ENCODE measurements around the gene TULP1.

DNA sequence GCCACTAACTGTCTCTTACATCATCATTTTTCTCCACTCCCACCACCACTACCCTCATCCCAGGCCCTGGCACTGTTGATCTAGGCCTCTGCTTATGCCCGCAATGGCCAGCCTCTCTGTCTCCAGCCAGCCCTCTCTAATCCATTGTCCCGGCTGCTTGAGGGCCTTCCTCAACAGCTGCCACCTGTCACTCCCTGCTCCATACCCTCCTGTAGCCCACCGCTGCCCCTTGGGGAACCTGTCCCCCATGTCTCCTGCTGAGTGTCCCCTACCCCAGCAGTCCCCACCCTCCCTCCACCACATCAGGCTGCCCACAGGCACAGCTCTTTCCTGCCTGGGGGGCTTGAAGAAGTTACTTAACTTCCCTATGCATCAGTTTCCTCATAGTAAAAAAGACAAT lies 29.2 kb downstream of the TULP1 start:
- TF ChIP-seq TAF1 (IDR thresholded peaks at IDR 0.05; ENCODE audit: low read depth) (no peak), CREB1 (IDR thresholded peaks at IDR 0.05; ENCODE audit: low read depth) (no peak)
- TF ChIP-seq, protein P1, sequence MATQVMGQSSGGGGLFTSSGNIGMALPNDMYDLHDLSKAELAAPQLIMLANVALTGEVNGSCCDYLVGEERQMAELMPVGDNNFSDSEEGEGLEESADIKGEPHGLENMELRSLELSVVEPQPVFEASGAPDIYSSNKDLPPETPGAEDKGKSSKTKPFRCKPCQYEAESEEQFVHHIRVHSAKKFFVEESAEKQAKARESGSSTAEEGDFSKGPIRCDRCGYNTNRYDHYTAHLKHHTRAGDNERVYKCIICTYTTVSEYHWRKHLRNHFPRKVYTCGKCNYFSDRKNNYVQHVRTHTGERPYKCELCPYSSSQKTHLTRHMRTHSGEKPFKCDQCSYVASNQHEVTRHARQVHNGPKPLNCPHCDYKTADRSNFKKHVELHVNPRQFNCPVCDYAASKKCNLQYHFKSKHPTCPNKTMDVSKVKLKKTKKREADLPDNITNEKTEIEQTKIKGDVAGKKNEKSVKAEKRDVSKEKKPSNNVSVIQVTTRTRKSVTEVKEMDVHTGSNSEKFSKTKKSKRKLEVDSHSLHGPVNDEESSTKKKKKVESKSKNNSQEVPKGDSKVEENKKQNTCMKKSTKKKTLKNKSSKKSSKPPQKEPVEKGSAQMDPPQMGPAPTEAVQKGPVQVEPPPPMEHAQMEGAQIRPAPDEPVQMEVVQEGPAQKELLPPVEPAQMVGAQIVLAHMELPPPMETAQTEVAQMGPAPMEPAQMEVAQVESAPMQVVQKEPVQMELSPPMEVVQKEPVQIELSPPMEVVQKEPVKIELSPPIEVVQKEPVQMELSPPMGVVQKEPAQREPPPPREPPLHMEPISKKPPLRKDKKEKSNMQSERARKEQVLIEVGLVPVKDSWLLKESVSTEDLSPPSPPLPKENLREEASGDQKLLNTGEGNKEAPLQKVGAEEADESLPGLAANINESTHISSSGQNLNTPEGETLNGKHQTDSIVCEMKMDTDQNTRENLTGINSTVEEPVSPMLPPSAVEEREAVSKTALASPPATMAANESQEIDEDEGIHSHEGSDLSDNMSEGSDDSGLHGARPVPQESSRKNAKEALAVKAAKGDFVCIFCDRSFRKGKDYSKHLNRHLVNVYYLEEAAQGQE (IDR thresholded peaks at IDR 0.05; ENCODE audit: low read depth), result no peak
- TF ChIP-seq, protein P2, sequence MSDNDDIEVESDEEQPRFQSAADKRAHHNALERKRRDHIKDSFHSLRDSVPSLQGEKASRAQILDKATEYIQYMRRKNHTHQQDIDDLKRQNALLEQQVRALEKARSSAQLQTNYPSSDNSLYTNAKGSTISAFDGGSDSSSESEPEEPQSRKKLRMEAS (IDR thresholded peaks at IDR 0.05), result no peak

All from Ishikawa (cell line).